ENCODE results near the gene DMD.

- TF ChIP-seq CTCF (IDR thresholded peaks at IDR 0.05) (no peak), POLR2A (IDR thresholded peaks at IDR 0.05) (no peak)
Measured at GRCh38 chrX:32708542-32708941, 502.8 kb downstream of the DMD start.

Measured in ovary (tissue), 3 donors.